Stimulated activated CD4-positive, alpha-beta T cell treated with anti-CD3 and anti-CD28 coated beads, Interleukin-15, amount 100 ng/mL, for 48 hours (primary cell): ENCODE measurements around the gene PAEP.

Experiments
- DNase-seq, 2 donors: peaks; one replicate each; pipeline ENCODE4 v3.0.0-alpha.2; 2020; ENCODE audit warnings: low read depth in 2 of 2

The PAEP gene

GRCh38 chr9:135615666-135616618 lies 54.4 kb downstream of the PAEP start:
- DNase-seq = no peak
